ENCODE data around the gene ITPR3. TPM values are rescaled to one million over a fixed set of nuclear protein-coding genes. Genes with fewer than 3 reads are reported as not detected.

ITPR3 gene
- total and polyA plus RNA-seq, 7 donors: 7.7 to 75.3 (median 10.2) TPM

- Histone ChIP-seq H3K27ac (no peak overlapping the region), H3K9me3 (no peaks in the 10 kb centered on the region), H3K27me3 (no peaks in the 10 kb centered on the region), H3K4me3 (no peak overlapping the region), H3K36me3 (peaks cover 0 to 69% (median 8%) of the 10 kb centered on the region in 4 donors), H3K4me1 (peaks cover 0 to 7% (median 3%) of the 10 kb centered on the region in 4 donors)
- WGBS, 2 donors: 88 to 89% methylated on average over 18 of the region's 18 CpGs
- TF ChIP-seq POLR2A (IDR thresholded peaks at IDR 0.05) (no peak), POLR2AphosphoS5 (IDR thresholded peaks at IDR 0.05) (no peak), CTCF (IDR thresholded peaks at IDR 0.05) (no peak), EP300 (IDR thresholded peaks at IDR 0.05) (no peak)
- intact Hi-C loops (cut with DNase I): no loop called here
- DNase-seq: no peak
Measured at GRCh38 chr6:33735216-33735615, 114.1 kb downstream of the ITPR3 start.

GRCh38 chr6:33737267-33738026 lies 116.3 kb downstream of the ITPR3 start:
- WGBS, 2 donors: 89 to 93% methylated on average over 15 of the region's 15 CpGs

GRCh38 chr6:33738153-33738552 lies 117.0 kb downstream of the ITPR3 start:
- WGBS, 2 donors: 30 to 67% methylated on average over 9 of the region's 9 CpGs

More at GRCh38 chr6:33737267-33738026, 116.3 kb downstream of the ITPR3 start:
- DNase-seq: no peak
- TF ChIP-seq POLR2AphosphoS5 (IDR thresholded peaks at IDR 0.05) (no peak), POLR2A (IDR thresholded peaks at IDR 0.05) (no peak), CTCF (IDR thresholded peaks at IDR 0.05) (no peak), EP300 (IDR thresholded peaks at IDR 0.05) (no peak)
- Histone ChIP-seq H3K4me1 (peaks cover 0 to 14% (median 3%) of the 10 kb centered on the region in 4 donors), H3K4me3 (no peak overlapping the region), H3K9me3 (no peaks in the 10 kb centered on the region), H3K27ac (no peak overlapping the region), H3K36me3 (peaks cover 0 to 51% (median 8%) of the 10 kb centered on the region in 4 donors), H3K27me3 (no peaks in the 10 kb centered on the region)
- intact Hi-C loops (cut with DNase I): no loop called here

DNA sequence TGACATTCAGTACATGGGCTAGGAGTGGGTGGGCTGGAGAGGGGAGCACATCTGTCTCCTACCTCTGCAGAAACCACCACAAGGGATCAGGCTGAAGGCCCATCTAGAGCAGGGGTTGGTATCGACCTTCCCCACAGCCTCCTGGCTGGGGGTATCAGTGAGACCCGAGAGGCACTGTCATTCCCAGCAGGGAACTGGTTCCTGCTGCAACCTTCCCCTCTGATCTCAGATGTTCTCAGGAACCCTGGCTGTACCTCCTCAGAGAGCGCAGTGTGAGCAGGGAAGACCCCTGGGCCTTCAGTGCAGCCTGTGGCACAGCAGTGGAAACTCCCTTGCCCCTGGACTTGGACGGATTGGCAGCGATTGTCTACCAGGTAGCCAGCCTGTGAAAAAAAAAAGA lies 117.8 kb downstream of the ITPR3 start:
- Histone ChIP-seq H3K36me3 (peaks cover 0 to 37% (median 8%) of the 10 kb centered on the region in 4 donors), H3K4me1 (peaks cover 0 to 24% (median 10%) of the 10 kb centered on the region in 4 donors), H3K27me3 (no peaks in the 10 kb centered on the region), H3K27ac (no peak overlapping the region), H3K4me3 (no peak overlapping the region), H3K9me3 (no peaks in the 10 kb centered on the region)
- WGBS, 2 donors: 91 to 94% methylated on average over 5 of the region's 5 CpGs
- intact Hi-C loops (cut with DNase I): no loop called here
- TF ChIP-seq POLR2A (IDR thresholded peaks at IDR 0.05) (no peak), CTCF (IDR thresholded peaks at IDR 0.05) (no peak), POLR2AphosphoS5 (IDR thresholded peaks at IDR 0.05) (no peak), EP300 (IDR thresholded peaks at IDR 0.05) (no peak)
- DNase-seq: no peak

More at GRCh38 chr6:33738153-33738552, 117.0 kb downstream of the ITPR3 start:
- Histone ChIP-seq H3K36me3 (peaks cover 0 to 44% (median 8%) of the 10 kb centered on the region in 4 donors), H3K4me3 (no peak overlapping the region), H3K9me3 (no peaks in the 10 kb centered on the region), H3K27me3 (no peaks in the 10 kb centered on the region), H3K4me1 (peaks cover 0 to 17% (median 5%) of the 10 kb centered on the region in 4 donors), H3K27ac (no peak overlapping the region)
- DNase-seq: no peak
- TF ChIP-seq EP300 (IDR thresholded peaks at IDR 0.05): no peak
- TF ChIP-seq CTCF (IDR thresholded peaks at IDR 0.05): no peak
- no peak for TF ChIP-seq POLR2A (IDR thresholded peaks at IDR 0.05)
- TF ChIP-seq POLR2AphosphoS5 (IDR thresholded peaks at IDR 0.05): no peak
- intact Hi-C loops (cut with DNase I): no loop called here

All from sigmoid colon (tissue), 7 donors.